Nasal cavity respiratory epithelium epithelial cell of viscerocranial mucosa (primary cell): ENCODE results near the gene DAZ1. TPM values are rescaled to one million over a fixed set of nuclear protein-coding genes. Genes with fewer than 3 reads are reported as not detected.

Experiments
- total RNA-seq: library from RNA; depleted of rRNA; stranded (reverse); fragments of >200 nt; gene quantifications from 2 replicates; pipeline ENCODE4 v1.2.3, GENCODE V29; 2014

DAZ1 gene, protein sequence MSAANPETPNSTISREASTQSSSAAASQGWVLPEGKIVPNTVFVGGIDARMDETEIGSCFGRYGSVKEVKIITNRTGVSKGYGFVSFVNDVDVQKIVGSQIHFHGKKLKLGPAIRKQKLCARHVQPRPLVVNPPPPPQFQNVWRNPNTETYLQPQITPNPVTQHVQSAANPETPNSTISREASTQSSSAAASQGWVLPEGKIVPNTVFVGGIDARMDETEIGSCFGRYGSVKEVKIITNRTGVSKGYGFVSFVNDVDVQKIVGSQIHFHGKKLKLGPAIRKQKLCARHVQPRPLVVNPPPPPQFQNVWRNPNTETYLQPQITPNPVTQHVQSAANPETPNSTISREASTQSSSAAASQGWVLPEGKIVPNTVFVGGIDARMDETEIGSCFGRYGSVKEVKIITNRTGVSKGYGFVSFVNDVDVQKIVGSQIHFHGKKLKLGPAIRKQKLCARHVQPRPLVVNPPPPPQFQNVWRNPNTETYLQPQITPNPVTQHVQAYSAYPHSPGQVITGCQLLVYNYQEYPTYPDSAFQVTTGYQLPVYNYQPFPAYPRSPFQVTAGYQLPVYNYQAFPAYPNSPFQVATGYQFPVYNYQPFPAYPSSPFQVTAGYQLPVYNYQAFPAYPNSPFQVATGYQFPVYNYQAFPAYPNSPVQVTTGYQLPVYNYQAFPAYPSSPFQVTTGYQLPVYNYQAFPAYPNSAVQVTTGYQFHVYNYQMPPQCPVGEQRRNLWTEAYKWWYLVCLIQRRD
- not detected in 2 replicates for total RNA-seq

DNA sequence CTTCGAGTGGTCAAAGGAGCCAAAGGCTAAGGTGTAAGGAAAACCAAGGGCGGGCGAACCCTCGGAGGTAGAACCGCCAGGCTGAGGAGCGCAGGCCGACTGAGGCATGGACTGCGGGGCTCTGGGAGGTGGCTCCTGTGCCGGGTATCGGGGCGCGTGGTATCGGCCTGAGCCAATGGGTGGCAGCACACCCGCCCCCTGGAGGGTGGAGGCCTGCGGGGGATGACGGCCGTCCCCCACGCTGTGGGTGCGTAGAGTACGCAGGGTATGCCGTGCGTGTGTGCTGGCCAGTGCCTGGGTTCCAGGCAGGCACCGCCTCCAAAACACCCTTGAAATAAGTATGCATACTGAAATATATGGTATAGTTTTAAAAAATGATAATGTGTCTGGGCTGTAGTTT, at the start of gene DAZ1:
DAZ1 (minus strand) TSS at position 101 of the 400 bp plus-strand sequence. CDS start 208 bp downstream, outside the sequence.

DNA sequence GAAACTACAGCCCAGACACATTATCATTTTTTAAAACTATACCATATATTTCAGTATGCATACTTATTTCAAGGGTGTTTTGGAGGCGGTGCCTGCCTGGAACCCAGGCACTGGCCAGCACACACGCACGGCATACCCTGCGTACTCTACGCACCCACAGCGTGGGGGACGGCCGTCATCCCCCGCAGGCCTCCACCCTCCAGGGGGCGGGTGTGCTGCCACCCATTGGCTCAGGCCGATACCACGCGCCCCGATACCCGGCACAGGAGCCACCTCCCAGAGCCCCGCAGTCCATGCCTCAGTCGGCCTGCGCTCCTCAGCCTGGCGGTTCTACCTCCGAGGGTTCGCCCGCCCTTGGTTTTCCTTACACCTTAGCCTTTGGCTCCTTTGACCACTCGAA, 20.4 kb upstream of the DAZ1 start, which contains the start of gene DAZ2:
DAZ2 (plus strand) TSS at position 301 of the 400 bp plus-strand sequence. CDS start 208 bp downstream, outside the sequence.

Other genes starting within 250 kb of the DAZ1 start
- gene BPY2, start 214.7 kb downstream of the DAZ1 start, total RNA-seq: not detected in 2 replicates
- not detected in 2 replicates for gene DAZ2, start 20.5 kb upstream of the DAZ1 start, total RNA-seq